Right ventricle myocardium superior (tissue), 1 donor: ENCODE measurements around the gene S100A7A. TPM values are rescaled to one million over a fixed set of nuclear protein-coding genes. Genes with fewer than 3 reads are reported as not detected.
"Not testable (repeated sequence)": the region's sequence is repeated elsewhere in the genome, so short reads cannot be mapped to it uniquely, and the experiment has no call there.

Experiments used
- ATAC-seq: fragments of 200-7000 bp; cut with Tn5 transposase; one replicate; pipeline ENCODE4 v1.9.1; 2020; ENCODE audit warnings: mild to moderate bottlenecking; ENCODE audit not compliant: poor library complexity
- DNase-seq: peaks from one replicate; pipeline ENCODE4 v3.0.0-alpha.2; 2020
- intact Hi-C: fragments of 100-400 bp; cut with DNase I; formaldehyde crosslinking; loops from one replicate; pipeline ENCODE4 v1.11.2; 2022
- total RNA-seq: library from RNA; stranded (reverse); fragmentation: NEBNext Ultra II Directional; extraction: Animal tissue kit (Norgen Biotek cat#: 25700); gene quantifications from one replicate; pipeline ENCODE4 v1.2.1, GENCODE V29; 2021
- donor health status: DM: no; HTN: yes; CAD: no; lungs with severe emphysema.

Gene S100A7A
- total RNA-seq, 1 donor from 2014 or later: not detected

DNA sequence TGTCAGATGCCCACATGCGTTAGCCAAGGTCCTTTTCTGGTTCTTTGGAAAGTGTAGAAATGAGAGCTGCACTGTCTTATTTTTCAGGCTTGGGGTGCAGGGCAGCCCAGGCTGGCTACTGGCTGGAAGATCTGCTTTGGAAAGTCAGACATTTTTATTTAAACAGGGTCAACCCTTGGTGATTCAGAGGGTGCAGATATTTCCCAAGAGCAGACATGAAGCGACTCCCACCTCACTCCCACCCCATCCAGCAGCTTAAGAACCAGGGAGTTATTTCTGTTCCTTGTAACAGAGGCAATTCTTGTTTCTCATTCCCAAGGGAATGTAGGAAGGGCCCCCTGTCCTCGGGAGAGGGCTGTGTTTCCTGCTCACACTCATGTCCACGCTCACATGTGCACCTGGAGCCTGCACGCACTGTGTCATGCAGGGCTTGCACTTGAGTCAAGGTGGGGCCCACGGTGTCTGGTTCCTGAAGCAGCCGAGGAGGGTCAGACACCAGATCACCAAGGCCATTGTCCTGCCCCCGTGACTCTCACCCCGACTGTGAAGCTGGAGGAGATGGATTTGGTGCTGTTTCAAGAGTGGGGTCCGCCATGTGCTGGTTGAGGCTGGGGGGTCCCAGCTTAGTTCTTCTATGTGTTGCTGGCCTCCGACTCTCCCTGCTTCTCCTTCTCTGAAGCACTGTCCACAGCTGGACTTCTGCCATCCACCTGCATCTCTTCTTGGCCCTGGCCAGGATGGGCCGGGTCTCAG is 992 bp downstream of the S100A7A start:
- DNase-seq (no peak), ATAC-seq (no peak)
- intact Hi-C loops: no loop called here

DNA sequence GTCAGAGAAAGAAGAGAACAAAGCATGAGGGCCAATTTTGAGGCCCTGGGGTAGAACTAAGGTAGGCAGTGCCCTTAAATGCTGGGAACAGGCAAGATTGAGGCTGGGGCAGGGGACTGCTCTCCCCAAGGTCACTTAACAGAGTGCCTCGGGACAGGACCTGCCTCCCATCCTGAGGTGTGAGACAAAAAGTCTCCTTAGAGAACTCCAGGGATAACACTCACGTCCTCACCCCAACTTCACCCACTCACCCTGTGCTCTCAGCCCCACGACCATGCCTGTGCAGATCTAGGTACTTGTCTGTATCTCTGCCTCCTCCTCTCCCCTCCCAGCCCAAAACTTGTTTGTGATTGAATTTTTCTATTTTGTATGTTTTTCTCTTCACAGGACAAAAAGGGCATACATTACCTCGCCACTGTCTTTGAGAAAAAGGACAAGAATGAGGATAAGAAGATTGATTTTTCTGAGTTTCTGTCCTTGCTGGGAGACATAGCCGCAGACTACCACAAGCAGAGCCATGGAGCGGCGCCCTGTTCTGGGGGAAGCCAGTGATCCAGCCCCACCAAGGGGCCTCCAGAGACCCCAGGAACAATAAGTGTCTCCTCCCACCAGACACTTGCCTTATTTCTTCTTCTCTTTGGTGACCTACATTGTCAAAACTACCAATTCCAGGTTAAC is 2.6 kb downstream of the S100A7A start:
- DNase-seq, intact Hi-C loops: not testable (repeated sequence)

DNA sequence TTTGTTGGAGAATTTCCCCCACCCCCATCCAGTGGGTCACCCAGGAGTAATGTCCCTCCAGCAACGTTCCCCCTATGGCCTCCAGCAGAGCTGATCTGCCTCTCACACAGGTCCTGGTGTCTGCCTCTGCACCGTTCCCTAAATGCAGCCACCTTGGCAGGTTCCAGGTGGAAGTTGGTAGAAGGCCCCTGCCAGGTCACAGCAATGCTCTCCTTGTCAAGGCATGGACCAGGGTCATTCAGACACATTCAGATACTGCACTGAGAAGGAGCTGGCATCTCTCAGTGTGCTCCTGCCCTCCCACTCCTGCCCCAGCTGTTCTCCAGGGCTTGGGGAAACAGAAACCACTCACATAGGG is 3.1 kb downstream of the S100A7A start:
- ATAC-seq, intact Hi-C loops, DNase-seq: not testable (repeated sequence)

More for the DNA sequence above, 2.6 kb downstream of the S100A7A start:
- not testable (repeated sequence) for ATAC-seq

DNA sequence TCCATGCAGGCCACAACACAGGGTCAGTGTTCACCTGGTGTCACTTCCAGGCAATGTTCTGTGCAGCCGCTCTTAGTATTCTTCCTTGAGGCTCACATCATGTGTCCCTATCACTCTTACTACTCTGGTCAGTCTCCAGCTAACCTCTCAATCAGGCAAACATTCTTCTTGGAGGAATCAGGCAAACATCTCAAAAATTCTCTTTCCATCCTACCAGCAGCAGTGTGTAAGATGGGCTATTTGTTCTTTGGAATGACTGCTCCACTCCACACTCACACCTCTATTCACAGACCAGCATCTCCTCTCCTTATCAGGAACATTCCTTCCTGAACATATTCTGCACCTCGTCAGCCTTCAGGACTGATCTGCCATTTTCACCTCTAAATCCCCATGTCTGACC is 4.0 kb downstream of the S100A7A start:
- intact Hi-C loops: no loop called here
- DNase-seq (no peak), ATAC-seq (no peak)

DNA sequence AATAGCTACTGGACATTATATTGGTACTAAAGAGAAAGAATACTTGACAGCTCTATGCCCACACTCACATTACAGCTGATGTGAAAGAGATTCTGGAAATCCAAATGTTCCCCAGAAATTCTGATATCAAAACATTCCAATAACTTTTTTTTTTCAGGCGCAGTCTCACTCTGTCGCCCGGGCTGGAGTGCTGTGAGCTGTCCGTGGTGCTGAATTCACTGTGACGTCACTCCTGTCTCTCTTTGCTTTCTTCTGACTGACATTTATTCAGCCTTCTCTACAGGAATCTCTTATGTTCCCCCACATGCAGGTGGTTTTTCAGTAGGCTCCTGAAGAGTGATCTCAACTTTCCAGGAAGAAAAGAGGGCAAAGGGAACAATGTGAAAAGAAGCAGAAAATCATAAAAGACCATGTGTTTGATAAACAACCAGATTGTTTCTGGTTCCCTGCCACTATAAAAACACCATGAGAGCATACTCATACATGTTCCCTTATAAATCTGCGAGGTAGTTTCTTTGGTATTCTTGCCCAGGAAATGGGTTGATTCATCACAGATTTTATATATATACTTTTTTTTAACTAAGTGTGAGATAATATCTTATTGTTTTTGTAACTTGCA is 6.2 kb downstream of the S100A7A start:
- DNase-seq (peak; percentile 75), ATAC-seq (peak; percentile 68)
- intact Hi-C loops: no loop called here

DNA sequence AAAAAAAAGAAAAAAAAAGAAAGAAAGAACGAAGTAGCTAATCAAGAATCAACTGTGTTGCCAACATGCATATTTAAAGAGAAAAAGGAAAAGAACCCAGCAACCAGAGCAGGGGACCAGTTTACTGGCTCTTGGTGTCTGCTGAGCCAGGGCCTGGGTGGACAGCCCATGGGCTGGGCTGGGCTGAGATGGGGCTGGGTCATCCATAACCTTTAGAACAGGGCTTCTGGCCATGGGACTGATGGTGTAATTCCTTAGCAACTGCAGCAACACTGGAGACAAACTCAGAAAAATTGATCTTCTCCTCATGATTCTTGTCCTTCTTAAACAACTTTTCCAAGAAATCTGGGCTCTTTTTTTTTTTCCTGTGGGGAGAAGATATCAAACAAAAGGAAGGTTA is 10.5 kb downstream of the S100A7A start:
- no peak for ATAC-seq
- intact Hi-C loops: no loop called here
- DNase-seq: no peak

DNA sequence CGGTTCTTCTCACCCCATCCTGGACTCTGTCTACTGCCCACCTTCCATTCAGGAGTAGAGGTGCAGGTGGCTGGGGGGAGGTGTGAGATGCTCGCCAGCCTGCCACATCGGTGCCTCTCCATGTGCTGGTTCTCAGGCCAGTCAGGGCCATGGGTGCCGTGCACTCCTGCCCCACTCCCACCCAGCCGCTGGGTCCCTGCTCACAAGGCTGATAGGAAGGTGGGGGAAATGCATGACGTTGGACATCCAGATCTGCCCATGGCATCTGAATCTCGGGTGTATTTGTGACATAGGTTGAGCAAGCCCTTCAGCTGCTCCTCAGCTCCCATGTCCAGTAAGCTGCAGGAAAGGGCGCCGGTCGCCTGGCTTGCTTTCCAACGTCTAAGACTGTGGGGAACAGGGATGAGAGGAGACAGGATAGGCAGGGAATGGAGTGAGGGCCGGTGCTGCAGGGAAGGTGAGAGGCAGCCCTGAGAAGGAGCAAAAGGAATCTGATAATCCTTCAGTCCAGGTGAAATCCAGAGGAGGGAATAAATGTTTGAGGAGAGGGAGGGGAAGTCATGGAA is 11.8 kb downstream of the S100A7A start:
- intact Hi-C loops: no loop called here
- no peak for ATAC-seq
- DNase-seq: no peak

DNA sequence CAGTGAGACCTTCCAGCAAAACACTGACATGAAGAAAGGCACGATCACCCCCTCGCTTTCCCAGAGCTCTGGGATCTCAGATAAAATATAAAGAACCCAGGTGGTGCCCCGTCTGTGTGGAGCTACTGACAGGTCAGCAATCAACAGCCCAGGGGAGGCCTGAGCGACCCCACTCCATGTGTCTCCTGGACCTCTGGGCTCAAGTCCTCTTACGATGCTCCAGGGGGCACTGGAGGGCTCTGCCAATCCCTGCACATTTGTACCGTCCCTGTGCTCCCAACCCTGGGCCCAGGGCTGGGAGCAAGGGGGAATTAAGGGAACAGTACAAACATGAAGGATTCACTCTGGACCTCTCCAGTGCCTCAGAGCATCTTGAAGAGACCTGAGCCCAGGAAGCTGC is 12.5 kb downstream of the S100A7A start:
- no peak for ATAC-seq
- intact Hi-C loops: no loop called here
- DNase-seq: no peak

DNA sequence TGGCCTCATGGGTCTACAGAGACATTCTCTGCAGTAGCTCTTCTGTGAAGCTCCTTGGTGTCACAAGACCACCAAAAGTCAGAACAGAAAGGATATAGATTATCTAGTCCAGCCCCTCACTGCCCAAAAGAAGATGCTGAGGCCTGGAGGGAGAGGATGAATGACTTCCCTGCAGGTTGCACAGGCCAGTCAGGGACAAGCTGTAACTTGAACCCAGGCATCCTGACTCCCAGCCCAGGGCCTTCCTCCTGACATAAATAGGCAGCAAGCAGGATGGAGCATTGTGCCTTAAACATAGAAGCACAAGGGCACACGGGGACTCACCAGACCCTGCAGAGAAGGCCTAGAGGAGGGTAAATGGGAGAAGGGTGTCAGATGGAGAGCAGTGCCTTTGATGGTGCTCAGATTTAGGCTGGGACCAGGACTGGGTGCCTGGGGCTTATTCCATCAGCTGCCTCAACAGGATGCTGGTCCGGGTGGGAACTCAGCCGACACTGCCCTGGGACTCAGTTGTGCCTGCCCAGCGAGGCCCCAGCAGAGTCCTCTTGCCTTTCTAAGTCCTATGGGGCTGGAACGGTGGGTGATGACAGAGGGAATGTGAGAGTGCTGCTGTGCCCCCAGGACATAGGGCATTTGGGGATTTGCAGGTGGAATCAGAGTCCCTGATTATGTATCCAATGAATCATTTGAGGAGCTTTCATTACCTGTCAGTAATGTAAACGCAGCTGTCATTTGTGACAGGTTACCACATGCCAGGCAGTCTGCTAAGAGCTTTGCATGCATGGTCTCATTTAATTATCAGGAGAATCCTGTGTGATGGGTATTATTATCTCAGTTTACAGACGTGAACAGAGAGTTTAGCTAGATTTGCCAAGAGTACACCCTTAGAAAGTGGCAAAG is 13.2 kb downstream of the S100A7A start:
- intact Hi-C loops: no loop called here
- ATAC-seq (no peak), DNase-seq (no peak)

DNA sequence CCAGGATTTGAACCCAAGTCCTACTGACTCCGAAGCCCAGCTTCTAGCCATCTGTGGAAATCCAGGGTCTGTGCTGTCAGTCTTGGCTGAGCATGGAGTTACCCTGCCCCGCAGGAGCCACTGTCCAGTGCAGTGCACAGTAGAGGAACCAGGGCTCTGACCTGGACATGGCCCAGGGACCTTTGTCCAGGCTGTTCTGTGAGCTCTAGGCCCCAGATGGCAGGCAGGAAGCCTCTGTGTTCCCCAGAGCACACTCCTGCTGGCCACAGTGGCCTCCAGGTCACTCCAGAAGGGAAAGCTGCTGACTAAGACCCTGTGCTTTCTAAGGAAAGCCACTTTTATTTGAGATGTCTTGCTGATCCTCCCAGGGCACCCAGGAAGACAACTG is 13.8 kb downstream of the S100A7A start:
- intact Hi-C loops: no loop called here

DNA sequence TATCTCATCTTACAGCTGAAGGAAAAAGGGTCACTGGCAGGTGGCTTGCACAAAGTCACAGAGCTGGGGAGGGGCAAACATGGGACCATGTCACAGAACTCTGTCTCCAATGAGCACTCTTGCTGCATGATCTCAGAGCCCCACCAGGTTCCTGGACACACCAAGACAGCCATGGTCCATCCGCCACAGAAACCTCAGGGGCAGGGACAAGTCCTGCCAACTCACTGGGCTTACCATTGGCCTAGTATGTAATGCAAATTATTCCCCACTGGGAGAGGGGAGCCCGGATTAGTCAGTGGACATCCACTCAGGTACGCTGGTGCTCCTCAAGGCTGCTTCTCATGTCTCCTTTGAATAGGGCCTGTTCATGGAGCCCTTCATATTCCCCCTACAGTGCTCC is 14.2 kb downstream of the S100A7A start:
- intact Hi-C loops: no loop called here
- ATAC-seq (no peak), DNase-seq (no peak)

More for the DNA sequence above, 13.8 kb downstream of the S100A7A start:
- DNase-seq: no peak
- no peak for ATAC-seq

DNA sequence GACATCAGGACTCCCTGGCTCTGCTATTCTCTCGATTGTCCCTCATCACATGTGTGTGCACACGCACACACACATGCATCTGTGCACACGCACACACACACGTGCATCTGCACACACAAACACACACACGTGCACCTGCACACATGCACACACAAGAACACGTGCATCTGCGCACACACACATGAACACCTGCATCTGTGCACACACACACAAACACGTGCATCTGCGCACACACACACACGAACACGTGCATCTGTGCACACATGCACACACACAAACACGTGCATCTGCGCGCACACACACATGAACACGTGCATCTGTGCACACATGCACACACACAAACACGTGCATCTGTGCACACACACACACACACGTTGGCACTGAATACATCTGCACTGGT is 14.7 kb downstream of the S100A7A start:
- ATAC-seq (no peak), DNase-seq (no peak)
- intact Hi-C loops: no loop called here

DNA sequence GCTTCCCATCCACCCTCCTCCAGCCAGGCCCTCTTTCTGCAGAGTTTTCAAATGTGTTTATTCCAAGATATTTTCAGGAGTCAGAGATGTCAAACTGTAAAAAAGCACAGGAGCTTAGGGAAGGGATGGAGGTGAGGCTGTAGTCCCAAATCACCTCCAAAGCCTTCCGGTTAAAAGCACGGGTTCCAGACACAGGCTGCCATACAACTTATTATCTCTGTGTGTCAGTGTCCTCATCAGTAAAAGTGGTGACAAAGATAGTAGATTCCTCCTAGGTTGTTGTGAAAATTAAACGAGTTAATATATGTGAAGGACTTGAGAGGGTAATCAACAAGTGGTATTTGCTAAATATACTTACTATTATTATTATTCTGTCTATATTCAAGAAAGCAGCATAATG is 15.1 kb downstream of the S100A7A start:
- intact Hi-C loops: no loop called here
- no peak for ATAC-seq
- no peak for DNase-seq

DNA sequence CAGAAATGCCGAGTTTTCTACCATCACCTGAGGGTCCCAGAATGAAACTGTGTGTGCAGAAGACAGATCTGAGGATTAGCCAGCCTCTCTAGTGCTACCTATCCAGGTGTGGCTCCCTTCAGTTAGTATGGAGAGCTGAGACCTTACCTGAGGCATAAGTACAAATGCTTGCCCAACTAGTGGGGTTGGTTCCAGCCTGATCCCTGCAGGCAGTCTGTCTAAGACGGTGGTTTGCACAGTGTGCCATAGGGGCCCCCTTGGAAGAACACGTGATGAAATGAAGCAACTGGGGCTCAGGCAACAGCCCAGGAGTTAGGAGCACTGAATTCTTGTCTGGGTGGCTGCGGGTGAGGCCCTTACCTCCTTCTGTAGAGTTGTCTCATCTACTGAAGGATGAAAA is 15.6 kb downstream of the S100A7A start:
- ATAC-seq (no peak), DNase-seq (no peak)
- intact Hi-C loops: no loop called here

DNA sequence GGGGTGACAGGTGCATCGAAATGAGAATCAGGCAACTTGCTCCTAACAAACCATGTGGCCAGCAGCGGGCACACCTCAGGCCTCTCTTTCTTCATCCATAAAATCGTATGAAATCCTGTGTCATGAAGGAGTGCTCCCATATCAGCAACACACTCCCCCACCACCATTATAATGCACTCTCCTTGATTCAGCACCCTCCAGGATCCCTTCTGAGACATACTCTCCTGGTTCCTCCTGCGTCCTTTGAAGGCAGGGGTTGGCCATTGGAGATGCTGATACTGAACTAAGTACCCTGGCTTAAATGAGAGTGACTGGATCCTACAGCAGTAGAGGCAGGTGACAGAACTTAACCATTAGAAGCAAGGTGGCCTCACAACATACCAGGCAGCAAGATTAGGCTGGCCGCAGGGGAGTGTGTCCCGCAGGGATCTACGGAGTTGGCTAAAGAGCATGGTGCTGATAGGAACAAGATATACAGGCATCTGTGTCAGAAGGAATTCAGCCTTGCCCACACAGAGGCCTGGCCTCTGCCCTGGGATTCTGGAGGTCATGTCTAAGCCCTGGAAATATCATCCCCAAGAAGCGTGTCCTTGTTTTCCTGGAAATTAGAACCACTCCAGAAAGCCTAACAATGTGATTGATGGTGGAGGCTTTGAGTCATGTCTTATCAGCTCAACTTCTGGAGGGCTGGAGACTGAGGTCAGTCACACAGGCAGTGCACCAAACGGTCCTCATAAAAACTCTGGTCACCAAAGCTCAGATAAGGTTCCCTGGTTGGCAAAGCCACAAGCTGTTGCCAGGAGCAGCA is 16.8 kb downstream of the S100A7A start:
- intact Hi-C loops: no loop called here
- DNase-seq: no peak
- ATAC-seq: no peak

DNA sequence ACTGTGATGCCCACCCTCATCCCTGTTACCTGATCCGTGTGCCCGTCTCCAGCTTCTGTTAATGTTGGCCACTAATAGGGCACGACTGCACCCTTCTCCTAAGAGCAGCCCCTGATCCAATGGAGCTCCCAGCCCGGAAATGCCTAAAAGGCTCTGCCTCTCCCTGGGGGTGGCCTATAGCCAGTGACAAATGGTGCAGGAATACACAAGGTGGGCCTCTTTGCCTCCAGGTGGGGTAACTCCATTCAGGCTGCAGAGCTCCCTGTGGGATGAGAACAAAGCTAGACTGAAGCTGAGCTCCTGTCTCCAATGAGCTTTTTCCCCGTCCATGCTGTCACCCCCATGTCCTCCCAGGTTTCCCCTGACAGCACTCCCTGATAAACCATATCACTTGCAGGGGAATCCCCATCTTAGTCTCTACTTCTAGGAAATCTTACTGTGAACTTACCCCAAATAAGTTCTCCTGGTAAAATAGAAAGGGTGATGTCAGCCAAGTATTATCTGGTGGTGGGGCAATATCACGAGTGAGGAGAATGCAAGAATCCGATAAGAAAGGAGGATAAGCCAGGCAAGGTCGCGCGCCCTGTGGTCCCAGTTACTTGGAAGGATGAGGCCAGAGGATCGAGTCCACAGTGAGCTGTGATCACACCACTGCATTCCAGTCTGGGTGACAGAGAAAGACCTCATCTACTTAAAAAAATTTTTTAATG is 18.6 kb downstream of the S100A7A start:
- DNase-seq (no peak), ATAC-seq (no peak)
- intact Hi-C loops: no loop called here

DNA sequence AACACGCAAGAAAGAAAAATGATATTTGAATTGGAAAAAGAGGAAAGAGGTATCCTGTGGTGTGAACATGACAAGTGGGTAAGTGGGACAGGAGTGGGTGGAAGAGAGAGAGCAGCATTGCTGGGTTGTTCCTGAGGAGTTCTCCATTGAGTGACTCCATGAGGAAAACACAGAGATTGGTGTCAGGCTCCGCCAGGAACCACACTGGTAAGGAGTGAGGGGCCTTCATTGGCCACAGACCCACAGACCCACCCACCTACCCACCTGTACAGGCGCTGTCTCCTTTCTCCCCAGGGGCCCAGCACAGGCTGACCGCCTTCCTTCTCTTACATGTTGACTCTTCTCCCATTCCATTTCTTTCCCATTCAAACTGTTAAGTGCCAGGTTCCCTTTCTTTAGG is 20.9 kb downstream of the S100A7A start:
- ATAC-seq: no peak

More for the DNA sequence above, 20.9 kb downstream of the S100A7A start:
- intact Hi-C loops: no loop called here
- DNase-seq: no peak
